VCaP (cell line): ENCODE results near the gene ATP4A.

Experiments
- H3K27ac ChIP-seq: fragments of 450-650 bp; 2 replicates; pipeline ENCODE4 v1.5.1; 2017
- CTCF ChIP-seq: fragments of 450-650 bp; conservative IDR thresholded peaks from 2 replicates; pipeline ENCODE4 v1.5.1; 2017; ENCODE audit warnings: mild to moderate bottlenecking, moderate library complexity

Gene ATP4A

DNA sequence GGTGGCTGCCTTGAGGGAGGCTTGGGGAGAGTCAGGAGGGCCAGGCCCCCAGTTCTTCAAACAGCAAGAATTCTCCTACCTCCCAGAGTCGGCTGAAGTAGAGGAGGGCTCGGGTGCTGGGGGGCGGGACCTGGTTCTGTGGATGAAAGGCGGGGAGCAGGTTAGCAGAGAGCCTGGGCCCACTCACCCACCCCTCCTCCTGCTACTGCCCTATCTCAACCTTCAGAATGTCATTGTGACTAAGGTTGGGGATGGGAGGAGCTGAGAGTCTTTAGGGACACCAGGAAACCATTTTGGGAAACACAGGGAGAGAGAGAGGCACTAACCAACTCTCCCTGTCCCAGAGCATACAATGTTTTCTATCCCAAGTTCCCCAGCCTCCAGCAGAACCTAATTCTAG is 60.7 kb downstream of the ATP4A start:
- no peak for TF ChIP-seq CTCF
- no peak overlapping the region for H3K27ac ChIP-seq

DNA sequence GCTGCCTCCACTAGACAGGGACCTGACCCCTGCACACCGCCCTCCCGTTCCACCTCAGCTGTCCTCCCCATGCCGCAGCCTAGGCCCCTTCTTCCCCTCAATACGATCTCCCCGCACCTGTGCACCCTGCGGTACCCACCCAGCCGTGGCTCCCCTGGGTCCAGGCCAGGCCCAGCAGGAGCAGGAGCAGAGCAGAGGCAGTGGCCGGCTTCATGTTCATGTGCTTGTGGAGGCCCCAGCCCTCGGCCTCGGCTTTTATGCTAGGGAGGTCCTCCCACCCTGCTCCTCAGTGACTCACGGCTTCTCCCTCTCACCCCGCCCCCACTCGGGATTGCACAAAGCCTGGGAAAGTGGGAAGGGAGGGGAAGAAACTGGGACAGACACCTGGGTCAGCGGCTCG is 61.8 kb downstream of the ATP4A start:
- TF ChIP-seq CTCF, result no peak
- no peak overlapping the region for H3K27ac ChIP-seq

DNA sequence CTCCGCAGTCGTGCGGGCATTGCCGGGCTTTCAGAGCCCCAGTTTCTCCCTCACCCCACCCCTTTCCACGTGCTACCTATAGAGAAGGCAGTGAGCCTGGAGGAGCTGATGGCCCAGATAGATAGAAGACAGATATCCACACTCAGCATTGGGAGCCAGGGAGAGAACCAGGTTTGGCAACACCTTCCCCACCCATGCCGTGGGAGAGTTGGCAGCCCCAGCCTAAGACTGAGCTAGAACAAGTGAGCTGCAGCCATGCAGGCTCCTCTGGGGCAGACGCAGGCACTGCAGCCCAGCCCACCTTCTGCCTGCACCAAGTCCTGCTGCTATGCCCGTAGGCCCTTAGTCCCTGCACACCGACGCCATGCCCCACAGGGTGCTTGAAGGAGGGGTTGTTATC is 62.8 kb downstream of the ATP4A start:
- H3K27ac ChIP-seq, result no peak overlapping the region
- no peak for TF ChIP-seq CTCF
